SK-N-SH treated with all-trans-retinoic acid at 6 μM for 48 hours (cell line): ENCODE measurements around the gene POLG.

Experiments used
- TCF4 ChIP-seq: fragments of 250-450 bp; sonication (Bioruptor Pico); IDR thresholded peaks from 2 replicates; pipeline ENCODE4 v1.8.0; 2021; ENCODE audit warnings: mild to moderate bottlenecking, moderate library complexity, borderline replicate concordance
- ZFP3 ChIP-seq: fragments of 250-450 bp; sonication (Bioruptor Pico); IDR thresholded peaks from 2 replicates; pipeline ENCODE4 v1.5.0; 2020; ENCODE audit warnings: mild to moderate bottlenecking, moderate library complexity
- ZNF565 ChIP-seq: fragments of 450-650 bp; formaldehyde crosslinking; conservative IDR thresholded peaks from 2 replicates; pipeline ENCODE4 v1.5.0; 2020; ENCODE audit warnings: low read depth, mild to moderate bottlenecking, moderate library complexity
- ZNF8 ChIP-seq: fragments of 450-650 bp; formaldehyde crosslinking; IDR thresholded peaks from 2 replicates; pipeline ENCODE4 v1.5.0; 2020; ENCODE audit warnings: mild to moderate bottlenecking, moderate library complexity
- TF ChIP-seq, protein P1 (sequence below): fragments of 250-450 bp; sonication (Bioruptor Pico); IDR thresholded peaks from 2 replicates; pipeline ENCODE4 v1.5.0; 2020; ENCODE audit warnings: mild to moderate bottlenecking, moderate library complexity

DNA sequence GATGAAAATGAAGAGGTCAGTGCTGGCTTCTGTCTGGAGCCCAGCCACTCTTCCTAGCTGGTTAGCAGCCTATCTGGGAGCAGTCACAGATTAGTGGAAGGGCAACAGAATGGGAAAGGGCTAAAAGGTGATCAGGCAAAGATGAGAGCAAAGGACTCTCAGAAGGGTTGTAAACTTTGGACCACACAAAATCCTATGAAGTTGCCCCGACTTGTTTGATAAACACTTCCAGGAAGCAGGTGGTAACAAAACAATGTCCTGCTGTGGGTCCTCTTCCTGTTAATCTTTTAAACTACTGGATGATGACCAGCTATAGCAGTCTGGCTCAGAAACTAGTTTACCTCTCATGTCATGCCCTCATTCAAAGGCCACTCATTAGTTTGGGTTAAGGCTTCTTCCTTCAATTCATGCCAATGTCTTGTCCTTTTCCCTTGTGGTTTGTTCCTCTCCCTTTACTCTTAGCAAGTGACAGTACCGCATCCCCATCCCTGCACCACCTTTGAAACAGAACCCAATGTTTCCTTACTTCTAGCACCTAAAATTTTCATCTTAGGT is 19.2 kb downstream of the POLG start:
- TF ChIP-seq TCF4 (CRISPR knock-in tag) (no peak), ZNF565 (CRISPR knock-in tag) (no peak), ZNF8 (CRISPR knock-in tag) (no peak), ZFP3 (CRISPR knock-in tag) (no peak)
- TF ChIP-seq, protein P1, sequence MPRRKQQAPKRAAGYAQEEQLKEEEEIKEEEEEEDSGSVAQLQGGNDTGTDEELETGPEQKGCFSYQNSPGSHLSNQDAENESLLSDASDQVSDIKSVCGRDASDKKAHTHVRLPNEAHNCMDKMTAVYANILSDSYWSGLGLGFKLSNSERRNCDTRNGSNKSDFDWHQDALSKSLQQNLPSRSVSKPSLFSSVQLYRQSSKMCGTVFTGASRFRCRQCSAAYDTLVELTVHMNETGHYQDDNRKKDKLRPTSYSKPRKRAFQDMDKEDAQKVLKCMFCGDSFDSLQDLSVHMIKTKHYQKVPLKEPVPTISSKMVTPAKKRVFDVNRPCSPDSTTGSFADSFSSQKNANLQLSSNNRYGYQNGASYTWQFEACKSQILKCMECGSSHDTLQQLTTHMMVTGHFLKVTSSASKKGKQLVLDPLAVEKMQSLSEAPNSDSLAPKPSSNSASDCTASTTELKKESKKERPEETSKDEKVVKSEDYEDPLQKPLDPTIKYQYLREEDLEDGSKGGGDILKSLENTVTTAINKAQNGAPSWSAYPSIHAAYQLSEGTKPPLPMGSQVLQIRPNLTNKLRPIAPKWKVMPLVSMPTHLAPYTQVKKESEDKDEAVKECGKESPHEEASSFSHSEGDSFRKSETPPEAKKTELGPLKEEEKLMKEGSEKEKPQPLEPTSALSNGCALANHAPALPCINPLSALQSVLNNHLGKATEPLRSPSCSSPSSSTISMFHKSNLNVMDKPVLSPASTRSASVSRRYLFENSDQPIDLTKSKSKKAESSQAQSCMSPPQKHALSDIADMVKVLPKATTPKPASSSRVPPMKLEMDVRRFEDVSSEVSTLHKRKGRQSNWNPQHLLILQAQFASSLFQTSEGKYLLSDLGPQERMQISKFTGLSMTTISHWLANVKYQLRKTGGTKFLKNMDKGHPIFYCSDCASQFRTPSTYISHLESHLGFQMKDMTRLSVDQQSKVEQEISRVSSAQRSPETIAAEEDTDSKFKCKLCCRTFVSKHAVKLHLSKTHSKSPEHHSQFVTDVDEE (CRISPR knock-in tag), result no peak
